HFF-Myc (cell line): Measurements from ENCODE around the gene PTDSS2.
"Not testable (repeated sequence)": the region's sequence is repeated elsewhere in the genome, so short reads cannot be mapped to it uniquely, and the experiment has no call there.

Experiments
- DNase-seq: peaks from one replicate; pipeline ENCODE4 v3.0.0-alpha.2; 2011; ENCODE audit warnings: low read depth; ENCODE audit errors: extremely low read depth
- H3K4me3 ChIP-seq: replicated peaks from 2 replicates; pipeline ENCODE4 v1.5.1; 2011; ENCODE audit warnings: low read depth, mild to moderate bottlenecking, control low read depth, low read length
- CTCF ChIP-seq: IDR thresholded peaks from 2 replicates; pipeline ENCODE4 v1.5.1; 2012; ENCODE audit warnings: mild to moderate bottlenecking, low read depth, low read length, control low read depth; ENCODE audit errors: missing control alignments

PTDSS2 gene

GRCh38 chr11:434496-434895 is 15.6 kb upstream of the PTDSS2 start:
- no peak for TF ChIP-seq CTCF
- no peak for DNase-seq
- no peak overlapping the region for H3K4me3 ChIP-seq

GRCh38 chr11:434999-435740 is 14.9 kb upstream of the PTDSS2 start:
- H3K4me3 ChIP-seq, DNase-seq: not testable (repeated sequence)

- TF ChIP-seq CTCF, result no peak
- no peak overlapping the region for H3K4me3 ChIP-seq
- DNase-seq, result no peak
These were observed 12.7 kb upstream of the PTDSS2 start for GRCh38 chr11:437228-437870.

GRCh38 chr11:438101-438844 is 11.8 kb upstream of the PTDSS2 start:
- DNase-seq, result no peak
- no peak overlapping the region for H3K4me3 ChIP-seq
- TF ChIP-seq CTCF, result no peak

- TF ChIP-seq CTCF, result no peak
- H3K4me3 ChIP-seq, result no peak overlapping the region
- no peak for DNase-seq
These were observed 10.6 kb upstream of the PTDSS2 start for GRCh38 chr11:439315-440064.

GRCh38 chr11:440065-441042 is 9.7 kb upstream of the PTDSS2 start:
- DNase-seq, result no peak
- peak; percentile 20 for TF ChIP-seq CTCF
- no peak overlapping the region for H3K4me3 ChIP-seq
